Panc1 (cell line): ENCODE results near the gene PDPK1. TPM values are rescaled to one million over a fixed set of nuclear protein-coding genes. Genes with fewer than 3 reads are reported as not detected.

Source experiments
- ATAC-seq: fragments of 200-7000 bp; cut with Tn5 transposase; 2 replicates; pipeline ENCODE4 v1.9.1; 2020; ENCODE audit warnings: mild to moderate bottlenecking, moderate library complexity
- BruUV-seq: library from RNA; stranded (reverse); fragments of 400-500 nt; replicated peaks from 2 replicates; lab custom pipeline; 2021; lab: Mats Ljungman, UMichigan
- CTCF ChIA-PET: fragments of 300-600 bp; sonication (Branson Sonifier 250); formaldehyde crosslinking; loops from one replicate; lab custom pipeline; 2022; ENCODE audit warnings: antibody characterized with exemption; lab: Charles Lee
- POLR2A ChIA-PET: fragments of 300-600 bp; sonication (Branson Sonifier 250); formaldehyde crosslinking; loops from one replicate; lab custom pipeline; 2022; ENCODE audit warnings: antibody characterized with exemption; lab: Charles Lee
- DNase-seq: peaks from one replicate; pipeline ENCODE4 v3.0.0-alpha.2; 2010; ENCODE audit warnings: low read depth, low spot score
- H3K27ac ChIP-seq: 2 replicates; pipeline ENCODE4 v1.5.1; 2011; ENCODE audit warnings: mild to moderate bottlenecking, low read length, inconsistent platforms
- H3K27me3 ChIP-seq: fragments of 200-500 bp; sonication (Bioruptor generic); 2 replicates; pipeline ENCODE4 v1.6.0; 2014; ENCODE audit warnings: low read length, inconsistent platforms; ENCODE audit not compliant: control insufficient read depth, insufficient read depth
- H3K36me3 ChIP-seq: fragments of 200-500 bp; sonication (Bioruptor generic); 2 replicates; pipeline ENCODE4 v1.5.1; 2014; ENCODE audit warnings: inconsistent platforms, mild to moderate bottlenecking, low read length, moderate library complexity; ENCODE audit not compliant: control insufficient read depth, insufficient read depth
- H3K4me1 ChIP-seq: 2 replicates; pipeline ENCODE4 v1.5.1; 2011; ENCODE audit warnings: inconsistent platforms, mild to moderate bottlenecking, low read length, moderate library complexity; ENCODE audit not compliant: control insufficient read depth, insufficient read depth
- H3K4me3 ChIP-seq, 2 experiments: 2 replicates each; pipeline ENCODE4 v1.5.1; 2011 to 2012; ENCODE audit warnings: low read depth in 2 of 2, low read length in 2 of 2, mild to moderate bottlenecking in 2 of 2, inconsistent platforms in 1 of 2, moderate library complexity in 1 of 2
- H3K9me3 ChIP-seq: fragments of 200-500 bp; sonication (Bioruptor generic); 2 replicates; pipeline ENCODE4 v1.5.1; 2014; ENCODE audit warnings: low read depth, mild to moderate bottlenecking, inconsistent platforms, low read length, moderate library complexity; ENCODE audit not compliant: control insufficient read depth, insufficient read depth
- POLR2AphosphoS5 ChIP-seq: IDR thresholded peaks from 2 replicates; pipeline ENCODE4 v1.6.1; 2012; ENCODE audit warnings: mild to moderate bottlenecking, low read depth, low read length, moderate library complexity
- SIN3A ChIP-seq: IDR thresholded peaks from 2 replicates; pipeline ENCODE4 v1.6.1; 2012; ENCODE audit warnings: low read depth, mild to moderate bottlenecking, low read length, moderate library complexity, borderline replicate concordance; ENCODE audit not compliant: insufficient read depth
- TCF7L2 ChIP-seq: IDR thresholded peaks from 2 replicates; pipeline ENCODE4 v1.6.1; 2011; ENCODE audit warnings: mild to moderate bottlenecking, low read depth, low read length, inconsistent platforms
- in situ Hi-C: cut with HindIII; loops from 2 replicates; pipeline ENCODE4 v1.10.0; 2016; ENCODE audit warnings: low sequenced_read_pairs, low pct_unique_long_range_greater_than_20kb
- intact Hi-C: fragments of 100-400 bp; cut with micrococcal nuclease; formaldehyde crosslinking; loops from one replicate; pipeline ENCODE4 v1.10.0; 2022; ENCODE audit not compliant: unreplicated experiment
- total RNA-seq: library from RNA; stranded (reverse); gene quantifications from one replicate; pipeline ENCODE4 v1.2.1, GENCODE V29; 2021; ENCODE audit not compliant: unreplicated experiment
- TF ChIP-seq, protein P1 (sequence below): fragments of 450-650 bp; IDR thresholded peaks from 2 replicates; pipeline ENCODE4 v1.5.1; 2017; ENCODE audit warnings: mild to moderate bottlenecking
- TF ChIP-seq, protein P2 (sequence below), 2 experiments: IDR thresholded peaks; 2 replicates each; pipeline ENCODE4 v1.6.1; 2011 to 2012; ENCODE audit warnings: low read depth in 2 of 2, control low read depth in 1 of 2, low read length in 1 of 2, mild to moderate bottlenecking in 1 of 2, moderate library complexity in 1 of 2; ENCODE audit not compliant: insufficient read depth in 1 of 2

PDPK1 gene
- total RNA-seq, 1 experiment from 2014 or later, result 43.2 TPM

DNA sequence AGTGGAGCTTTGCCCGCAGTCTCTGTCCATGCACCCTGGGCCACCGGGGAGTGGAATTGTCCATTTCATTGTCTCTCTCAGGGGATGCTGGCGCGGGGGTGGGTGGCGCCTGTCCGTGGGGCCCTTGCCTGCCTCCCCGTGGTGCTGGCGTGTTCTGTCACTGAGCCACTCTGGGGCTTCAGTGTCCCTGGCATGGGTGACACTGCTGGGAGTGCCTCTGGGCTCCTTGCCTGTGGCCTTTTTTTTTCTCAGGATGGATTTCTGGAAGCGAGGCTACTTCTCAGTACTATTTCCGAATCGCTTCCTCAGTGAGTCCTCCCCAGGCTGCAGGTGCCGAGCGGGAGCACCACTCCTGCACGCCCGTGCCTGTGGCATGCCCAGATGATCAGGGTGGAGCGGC lies 55.0 kb downstream of the PDPK1 start:
- no peak overlapping the region for H3K4me3 ChIP-seq
- ATAC-seq, result no peak

DNA sequence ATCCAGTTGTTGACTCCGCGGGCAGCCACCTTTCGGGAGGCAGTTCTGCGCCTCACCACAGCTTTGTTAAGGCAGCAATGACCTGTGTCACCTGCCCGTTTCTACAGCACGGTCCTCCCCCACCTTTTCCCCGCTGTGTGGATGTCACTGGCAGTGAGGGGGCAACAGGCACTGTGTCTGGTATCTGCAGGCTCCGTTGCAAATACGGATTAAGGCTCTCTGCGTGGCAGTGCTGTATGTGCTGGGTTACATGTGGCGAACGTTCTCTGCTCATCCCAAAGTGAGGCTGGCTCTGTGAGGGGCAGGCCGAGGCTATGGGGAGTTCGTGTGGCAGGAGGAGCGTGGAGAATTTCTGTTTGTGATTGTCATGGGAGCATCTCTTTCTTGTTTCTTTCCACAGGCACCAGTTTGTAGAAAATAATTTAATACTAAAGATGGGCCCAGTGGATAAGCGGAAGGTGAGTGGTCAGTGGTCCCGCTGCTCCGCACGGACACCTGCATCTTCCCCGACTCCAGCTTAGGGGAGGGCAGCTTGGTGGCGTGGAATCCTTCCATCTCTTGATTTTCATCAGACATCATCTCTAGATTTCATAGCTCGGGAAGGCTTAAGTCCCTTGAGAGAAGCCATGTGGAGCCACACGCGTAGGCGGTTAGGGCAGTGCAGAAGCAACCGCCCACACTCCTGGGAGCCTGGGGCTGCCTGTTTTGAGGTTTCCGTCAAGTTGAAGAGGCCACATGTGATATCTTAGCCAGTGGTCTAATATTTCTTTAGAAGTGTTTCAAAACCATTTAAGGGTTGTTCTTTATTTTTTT lies 57.8 kb downstream of the PDPK1 start:
- intact Hi-C loops, result no loop called here
- CTCF ChIA-PET, result no interaction called here
- no TSS peak for BruUV-seq

More for the DNA sequence above, 55.0 kb downstream of the PDPK1 start:
- POLR2A ChIA-PET, result no interaction called here
- H3K9me3 ChIP-seq, result no peaks in the 10 kb centered on the region
- CTCF ChIA-PET, result no interaction called here
- in situ Hi-C loops, result no loop called here
- no peaks in the 10 kb centered on the region for H3K4me1 ChIP-seq
- H3K36me3 ChIP-seq, result no peaks in the 10 kb centered on the region
- BruUV-seq, result no TSS peak
- intact Hi-C loops, result no loop called here
- DNase-seq, result no peak
- TF ChIP-seq TCF7L2, result no peak
- H3K27me3 ChIP-seq, result no peaks in the 10 kb centered on the region
- no peak overlapping the region for H3K27ac ChIP-seq

More for the DNA sequence above, 57.8 kb downstream of the PDPK1 start:
- ATAC-seq, result no peak
- TF ChIP-seq SIN3A (no peak), POLR2AphosphoS5 (no peak)
- TF ChIP-seq, protein P1, sequence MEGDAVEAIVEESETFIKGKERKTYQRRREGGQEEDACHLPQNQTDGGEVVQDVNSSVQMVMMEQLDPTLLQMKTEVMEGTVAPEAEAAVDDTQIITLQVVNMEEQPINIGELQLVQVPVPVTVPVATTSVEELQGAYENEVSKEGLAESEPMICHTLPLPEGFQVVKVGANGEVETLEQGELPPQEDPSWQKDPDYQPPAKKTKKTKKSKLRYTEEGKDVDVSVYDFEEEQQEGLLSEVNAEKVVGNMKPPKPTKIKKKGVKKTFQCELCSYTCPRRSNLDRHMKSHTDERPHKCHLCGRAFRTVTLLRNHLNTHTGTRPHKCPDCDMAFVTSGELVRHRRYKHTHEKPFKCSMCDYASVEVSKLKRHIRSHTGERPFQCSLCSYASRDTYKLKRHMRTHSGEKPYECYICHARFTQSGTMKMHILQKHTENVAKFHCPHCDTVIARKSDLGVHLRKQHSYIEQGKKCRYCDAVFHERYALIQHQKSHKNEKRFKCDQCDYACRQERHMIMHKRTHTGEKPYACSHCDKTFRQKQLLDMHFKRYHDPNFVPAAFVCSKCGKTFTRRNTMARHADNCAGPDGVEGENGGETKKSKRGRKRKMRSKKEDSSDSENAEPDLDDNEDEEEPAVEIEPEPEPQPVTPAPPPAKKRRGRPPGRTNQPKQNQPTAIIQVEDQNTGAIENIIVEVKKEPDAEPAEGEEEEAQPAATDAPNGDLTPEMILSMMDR, result no peak
- TF ChIP-seq, protein P2, sequence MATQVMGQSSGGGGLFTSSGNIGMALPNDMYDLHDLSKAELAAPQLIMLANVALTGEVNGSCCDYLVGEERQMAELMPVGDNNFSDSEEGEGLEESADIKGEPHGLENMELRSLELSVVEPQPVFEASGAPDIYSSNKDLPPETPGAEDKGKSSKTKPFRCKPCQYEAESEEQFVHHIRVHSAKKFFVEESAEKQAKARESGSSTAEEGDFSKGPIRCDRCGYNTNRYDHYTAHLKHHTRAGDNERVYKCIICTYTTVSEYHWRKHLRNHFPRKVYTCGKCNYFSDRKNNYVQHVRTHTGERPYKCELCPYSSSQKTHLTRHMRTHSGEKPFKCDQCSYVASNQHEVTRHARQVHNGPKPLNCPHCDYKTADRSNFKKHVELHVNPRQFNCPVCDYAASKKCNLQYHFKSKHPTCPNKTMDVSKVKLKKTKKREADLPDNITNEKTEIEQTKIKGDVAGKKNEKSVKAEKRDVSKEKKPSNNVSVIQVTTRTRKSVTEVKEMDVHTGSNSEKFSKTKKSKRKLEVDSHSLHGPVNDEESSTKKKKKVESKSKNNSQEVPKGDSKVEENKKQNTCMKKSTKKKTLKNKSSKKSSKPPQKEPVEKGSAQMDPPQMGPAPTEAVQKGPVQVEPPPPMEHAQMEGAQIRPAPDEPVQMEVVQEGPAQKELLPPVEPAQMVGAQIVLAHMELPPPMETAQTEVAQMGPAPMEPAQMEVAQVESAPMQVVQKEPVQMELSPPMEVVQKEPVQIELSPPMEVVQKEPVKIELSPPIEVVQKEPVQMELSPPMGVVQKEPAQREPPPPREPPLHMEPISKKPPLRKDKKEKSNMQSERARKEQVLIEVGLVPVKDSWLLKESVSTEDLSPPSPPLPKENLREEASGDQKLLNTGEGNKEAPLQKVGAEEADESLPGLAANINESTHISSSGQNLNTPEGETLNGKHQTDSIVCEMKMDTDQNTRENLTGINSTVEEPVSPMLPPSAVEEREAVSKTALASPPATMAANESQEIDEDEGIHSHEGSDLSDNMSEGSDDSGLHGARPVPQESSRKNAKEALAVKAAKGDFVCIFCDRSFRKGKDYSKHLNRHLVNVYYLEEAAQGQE (IDR thresholded peaks at IDR 0.05; ENCODE audit: insufficient read depth in 1 of 2, low read depth in 2 of 2, low read length in 1 of 2), result no peak
- H3K9me3 ChIP-seq, result no peaks in the 10 kb centered on the region
- no peak overlapping the region for H3K4me3 ChIP-seq
- H3K27me3 ChIP-seq, result no peaks in the 10 kb centered on the region
- no peak overlapping the region for H3K27ac ChIP-seq
- POLR2A ChIA-PET, result no interaction called here
- no peak for DNase-seq
- no peaks in the 10 kb centered on the region for H3K36me3 ChIP-seq
- no peaks in the 10 kb centered on the region for H3K4me1 ChIP-seq
- in situ Hi-C loops, result no loop called here
